Measurements from ENCODE around the gene NOS1.

Gene NOS1

GRCh38 chr12:117243488-117243887 is 117.9 kb downstream of the NOS1 start:
- Histone ChIP-seq H3K27me3 (replicated peaks in 2 of 5; ENCODE audit: control insufficient read depth in 4 of 5, insufficient read depth in 5 of 5, low read length in 4 of 5) (peaks cover 0 to 12% (median 3%) of the 10 kb centered on the region in 5 experiments), H3K36me3 (ENCODE audit: control insufficient read depth in 4 of 4, insufficient read depth in 4 of 4, low read length in 3 of 4) (no peaks in the 10 kb centered on the region), H3K27ac (ENCODE audit: insufficient read depth in 1 of 2, low read depth in 1 of 2, low read length in 2 of 2, poor library complexity in 1 of 2, severe bottlenecking in 2 of 2) (no peak overlapping the region), H3K4me1 (ENCODE audit: control extremely low read depth in 1 of 4, control insufficient read depth in 4 of 4, insufficient read depth in 4 of 4, low read length in 3 of 4) (no peaks in the 10 kb centered on the region), H3K9me3 (ENCODE audit: control extremely low read depth in 1 of 5, control insufficient read depth in 4 of 5, insufficient read depth in 2 of 5, low read depth in 1 of 5, low read length in 4 of 5) (peaks cover 0 to 6% (median 2%) of the 10 kb centered on the region in 5 experiments), H3K4me3 (ENCODE audit: control insufficient read depth in 1 of 7, extremely low read depth in 1 of 7, insufficient read depth in 4 of 7, low read depth in 2 of 7, low read length in 6 of 7) (no peak overlapping the region)
- 100% methylated on average over 1 of the region's 1 CpG for WGBS (ENCODE audit: insufficient coverage)
- ChIA-PET POLR2A (no interaction called here), CTCF (no interaction called here)
- no peak for DNase-seq

DNA sequence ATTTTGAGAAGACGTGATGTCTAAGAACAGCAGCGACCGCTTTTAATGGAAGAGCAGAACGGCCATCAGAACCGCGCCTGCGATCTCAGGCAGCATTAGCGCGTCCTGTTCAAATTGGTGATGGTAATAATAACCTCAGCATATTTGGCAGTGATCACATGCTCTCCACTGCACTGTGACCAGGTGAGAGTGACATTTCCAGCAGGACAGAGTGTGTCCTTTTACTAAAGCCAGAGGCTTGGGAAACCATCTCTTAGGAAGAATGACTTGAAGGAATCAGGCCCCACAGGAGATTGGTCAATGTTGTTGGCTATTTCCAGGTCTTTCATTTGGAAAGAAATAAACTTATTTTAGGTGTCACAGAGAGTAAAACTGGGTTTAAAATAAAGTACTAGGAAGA is 119.7 kb downstream of the NOS1 start:
- 99% methylated on average over 9 of the region's 9 CpGs for WGBS (ENCODE audit: insufficient coverage)
- no peak overlapping the region for H3K4me3 ChIP-seq (ENCODE audit: control insufficient read depth in 1 of 7, extremely low read depth in 1 of 7, insufficient read depth in 4 of 7, low read depth in 2 of 7, low read length in 6 of 7)
- no peaks in the 10 kb centered on the region for H3K4me1 ChIP-seq (ENCODE audit: control extremely low read depth in 1 of 4, control insufficient read depth in 4 of 4, insufficient read depth in 4 of 4, low read length in 3 of 4)
- no peaks in the 10 kb centered on the region for H3K9me3 ChIP-seq (ENCODE audit: control extremely low read depth in 1 of 5, control insufficient read depth in 4 of 5, insufficient read depth in 2 of 5, low read depth in 1 of 5, low read length in 4 of 5)
- POLR2A ChIA-PET: no interaction called here
- H3K36me3 ChIP-seq (ENCODE audit: control insufficient read depth in 4 of 4, insufficient read depth in 4 of 4, low read length in 3 of 4): no peaks in the 10 kb centered on the region
- no peak overlapping the region for H3K27ac ChIP-seq (ENCODE audit: insufficient read depth in 1 of 2, low read depth in 1 of 2, low read length in 2 of 2, poor library complexity in 1 of 2, severe bottlenecking in 2 of 2)
- no peak for DNase-seq
- CTCF ChIA-PET: interaction anchor here (0.7 kb wide), 1 partner anchor 346 kb away, joined by 3 read pairs; no protein-coding TSS in a partner anchor
- H3K27me3 ChIP-seq (replicated peaks in 2 of 5; ENCODE audit: control insufficient read depth in 4 of 5, insufficient read depth in 5 of 5, low read length in 4 of 5): peaks cover 0 to 21% (median 4%) of the 10 kb centered on the region in 5 experiments

DNA sequence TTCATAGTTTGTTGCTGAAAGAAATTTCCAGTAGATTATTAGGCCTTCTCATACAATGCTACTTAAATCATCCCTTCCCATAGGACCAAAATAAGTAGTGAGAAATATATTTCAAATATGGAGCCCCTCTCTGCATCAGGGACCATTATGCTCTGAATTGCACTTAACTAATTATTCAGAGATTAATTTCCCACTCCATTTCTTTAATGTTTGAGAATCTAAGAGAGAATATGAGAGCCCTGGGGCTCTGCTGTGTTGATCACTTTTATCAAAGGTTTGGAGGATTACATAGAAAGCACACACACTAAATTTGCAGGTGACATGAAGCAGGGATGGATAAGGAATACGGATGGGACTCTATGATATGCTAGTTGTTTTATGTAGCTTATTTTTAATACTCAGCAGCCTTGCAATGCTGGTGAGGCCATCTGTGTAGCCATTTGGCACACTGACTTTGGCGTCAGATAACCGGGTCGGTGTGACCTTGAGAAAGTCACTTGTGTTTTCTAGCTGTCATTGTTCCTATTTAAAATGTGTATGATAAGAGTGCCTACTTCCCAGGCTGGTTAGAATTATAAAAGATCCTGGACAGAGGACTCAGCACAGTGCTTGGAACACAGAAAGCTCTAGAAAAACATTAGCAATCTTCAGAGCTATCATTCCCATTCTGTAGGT is 121.2 kb downstream of the NOS1 start:
- Histone ChIP-seq H3K4me1 (ENCODE audit: control extremely low read depth in 1 of 4, control insufficient read depth in 4 of 4, insufficient read depth in 4 of 4, low read length in 3 of 4) (no peaks in the 10 kb centered on the region), H3K4me3 (ENCODE audit: control insufficient read depth in 1 of 7, extremely low read depth in 1 of 7, insufficient read depth in 4 of 7, low read depth in 2 of 7, low read length in 6 of 7) (no peak overlapping the region), H3K27me3 (replicated peaks in 2 of 5; ENCODE audit: control insufficient read depth in 4 of 5, insufficient read depth in 5 of 5, low read length in 4 of 5) (peaks cover 0 to 28% (median 4%) of the 10 kb centered on the region in 5 experiments), H3K9me3 (ENCODE audit: control extremely low read depth in 1 of 5, control insufficient read depth in 4 of 5, insufficient read depth in 2 of 5, low read depth in 1 of 5, low read length in 4 of 5) (no peaks in the 10 kb centered on the region), H3K36me3 (ENCODE audit: control insufficient read depth in 4 of 4, insufficient read depth in 4 of 4, low read length in 3 of 4) (no peaks in the 10 kb centered on the region), H3K27ac (ENCODE audit: insufficient read depth in 1 of 2, low read depth in 1 of 2, low read length in 2 of 2, poor library complexity in 1 of 2, severe bottlenecking in 2 of 2) (no peak overlapping the region)
- ChIA-PET CTCF (no interaction called here), POLR2A (no interaction called here)
- no peak for DNase-seq
- 92% methylated on average over 3 of the region's 4 CpGs for WGBS (ENCODE audit: insufficient coverage)

GRCh38 chr12:117236456-117237001 is 124.9 kb downstream of the NOS1 start:
- H3K36me3 ChIP-seq (ENCODE audit: control insufficient read depth in 4 of 4, insufficient read depth in 4 of 4, low read length in 3 of 4): no peaks in the 10 kb centered on the region
- DNase-seq: peak; percentile 46 to 72 (median 64)
- ChIA-PET POLR2A (no interaction called here), CTCF (interaction anchor here (1.1 to 2.9 kb wide), 4 partner anchors 10 to 601 kb away, joined by 3 to 15 read pairs (median 6); no protein-coding TSS in a partner anchor)
- H3K4me1 ChIP-seq (ENCODE audit: control extremely low read depth in 1 of 4, control insufficient read depth in 4 of 4, insufficient read depth in 4 of 4, low read length in 3 of 4): no peaks in the 10 kb centered on the region
- no peak overlapping the region for H3K27ac ChIP-seq (ENCODE audit: insufficient read depth in 1 of 2, low read depth in 1 of 2, low read length in 2 of 2, poor library complexity in 1 of 2, severe bottlenecking in 2 of 2)
- WGBS (ENCODE audit: insufficient coverage): 18% methylated on average over 10 of the region's 13 CpGs
- H3K27me3 ChIP-seq (replicated peaks in 2 of 5; ENCODE audit: control insufficient read depth in 4 of 5, insufficient read depth in 5 of 5, low read length in 4 of 5): peaks cover 0 to 30% (median 4%) of the 10 kb centered on the region in 5 experiments
- H3K4me3 ChIP-seq (ENCODE audit: control insufficient read depth in 1 of 7, extremely low read depth in 1 of 7, insufficient read depth in 4 of 7, low read depth in 2 of 7, low read length in 6 of 7): no peak overlapping the region
- no peaks in the 10 kb centered on the region for H3K9me3 ChIP-seq (ENCODE audit: control extremely low read depth in 1 of 5, control insufficient read depth in 4 of 5, insufficient read depth in 2 of 5, low read depth in 1 of 5, low read length in 4 of 5)

DNA sequence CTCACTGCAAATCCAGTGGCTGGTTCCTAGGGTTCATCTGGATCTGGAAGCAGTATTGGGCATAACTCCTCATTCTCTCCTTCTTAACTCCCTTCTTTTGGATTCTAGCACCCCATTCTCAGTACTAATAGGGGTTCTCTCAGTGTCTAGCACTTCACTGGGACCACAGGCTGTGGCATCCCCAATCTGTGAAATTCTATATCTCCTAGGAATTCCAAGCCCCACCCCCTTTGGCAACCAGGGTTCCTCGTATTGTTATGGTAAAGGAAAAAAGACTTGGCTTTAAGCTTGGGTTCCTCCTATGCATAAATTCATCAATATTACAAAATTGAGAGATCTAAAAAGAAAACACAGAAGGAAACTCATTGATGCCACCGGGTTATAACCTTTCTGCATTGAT is 126.2 kb downstream of the NOS1 start:
- Histone ChIP-seq H3K9me3 (ENCODE audit: control extremely low read depth in 1 of 5, control insufficient read depth in 4 of 5, insufficient read depth in 2 of 5, low read depth in 1 of 5, low read length in 4 of 5) (no peaks in the 10 kb centered on the region), H3K4me3 (ENCODE audit: control insufficient read depth in 1 of 7, extremely low read depth in 1 of 7, insufficient read depth in 4 of 7, low read depth in 2 of 7, low read length in 6 of 7) (no peak overlapping the region), H3K27ac (ENCODE audit: insufficient read depth in 1 of 2, low read depth in 1 of 2, low read length in 2 of 2, poor library complexity in 1 of 2, severe bottlenecking in 2 of 2) (no peak overlapping the region), H3K36me3 (ENCODE audit: control insufficient read depth in 4 of 4, insufficient read depth in 4 of 4, low read length in 3 of 4) (no peaks in the 10 kb centered on the region), H3K4me1 (ENCODE audit: control extremely low read depth in 1 of 4, control insufficient read depth in 4 of 4, insufficient read depth in 4 of 4, low read length in 3 of 4) (no peaks in the 10 kb centered on the region), H3K27me3 (replicated peaks in 2 of 5; ENCODE audit: control insufficient read depth in 4 of 5, insufficient read depth in 5 of 5, low read length in 4 of 5) (peaks cover 0 to 33% (median 4%) of the 10 kb centered on the region in 5 experiments)
- no peak for DNase-seq
- ChIA-PET CTCF (interaction anchor here (1.6 to 2.9 kb wide), 3 partner anchors 9 to 603 kb away, joined by 4 to 15 read pairs (median 8); no protein-coding TSS in a partner anchor), POLR2A (no interaction called here)
- no CpG with 5 or more reads among the region's 2 CpGs for WGBS (ENCODE audit: insufficient coverage)

- ChIA-PET POLR2A (no interaction called here), CTCF (interaction anchor here (1.2 to 2.0 kb wide), 2 partner anchors 14 to 353 kb away, joined by 4 to 8 read pairs; no protein-coding TSS in a partner anchor)
- Histone ChIP-seq H3K4me1 (ENCODE audit: control extremely low read depth in 1 of 4, control insufficient read depth in 4 of 4, insufficient read depth in 4 of 4, low read length in 3 of 4) (no peaks in the 10 kb centered on the region), H3K9me3 (ENCODE audit: control extremely low read depth in 1 of 5, control insufficient read depth in 4 of 5, insufficient read depth in 2 of 5, low read depth in 1 of 5, low read length in 4 of 5) (no peaks in the 10 kb centered on the region), H3K27ac (ENCODE audit: insufficient read depth in 1 of 2, low read depth in 1 of 2, low read length in 2 of 2, poor library complexity in 1 of 2, severe bottlenecking in 2 of 2) (no peak overlapping the region), H3K27me3 (replicated peaks in 2 of 5; ENCODE audit: control insufficient read depth in 4 of 5, insufficient read depth in 5 of 5, low read length in 4 of 5) (peaks cover 0 to 30% (median 4%) of the 10 kb centered on the region in 5 experiments), H3K36me3 (ENCODE audit: control insufficient read depth in 4 of 4, insufficient read depth in 4 of 4, low read length in 3 of 4) (no peaks in the 10 kb centered on the region), H3K4me3 (ENCODE audit: control insufficient read depth in 1 of 7, extremely low read depth in 1 of 7, insufficient read depth in 4 of 7, low read depth in 2 of 7, low read length in 6 of 7) (no peak overlapping the region)
- 91% methylated on average over 15 of the region's 15 CpGs for WGBS (ENCODE audit: insufficient coverage)
- DNase-seq: no peak
Observed at GRCh38 chr12:117234441-117234840, 127.0 kb downstream of the NOS1 start.

GRCh38 chr12:117231750-117232149 is 129.7 kb downstream of the NOS1 start:
- Histone ChIP-seq H3K36me3 (ENCODE audit: control insufficient read depth in 4 of 4, insufficient read depth in 4 of 4, low read length in 3 of 4) (no peaks in the 10 kb centered on the region), H3K4me3 (ENCODE audit: control insufficient read depth in 1 of 7, extremely low read depth in 1 of 7, insufficient read depth in 4 of 7, low read depth in 2 of 7, low read length in 6 of 7) (no peak overlapping the region), H3K4me1 (ENCODE audit: control extremely low read depth in 1 of 4, control insufficient read depth in 4 of 4, insufficient read depth in 4 of 4, low read length in 3 of 4) (no peaks in the 10 kb centered on the region), H3K9me3 (ENCODE audit: control extremely low read depth in 1 of 5, control insufficient read depth in 4 of 5, insufficient read depth in 2 of 5, low read depth in 1 of 5, low read length in 4 of 5) (no peaks in the 10 kb centered on the region), H3K27ac (ENCODE audit: insufficient read depth in 1 of 2, low read depth in 1 of 2, low read length in 2 of 2, poor library complexity in 1 of 2, severe bottlenecking in 2 of 2) (no peak overlapping the region), H3K27me3 (replicated peaks in 2 of 5; ENCODE audit: control insufficient read depth in 4 of 5, insufficient read depth in 5 of 5, low read length in 4 of 5) (peaks cover 0 to 30% (median 0%) of the 10 kb centered on the region in 5 experiments)
- WGBS (ENCODE audit: insufficient coverage): 87% methylated on average over 11 of the region's 11 CpGs
- POLR2A ChIA-PET: no interaction called here
- CTCF ChIA-PET: interaction anchor here (1.6 kb wide), 1 partner anchor 135 kb away, joined by 3 read pairs; no protein-coding TSS in a partner anchor
- no peak for DNase-seq

Data from common myeloid progenitor, CD34-positive (primary cell).